ENCODE measurements around the gene MAP9. TPM values are rescaled to one million over a fixed set of nuclear protein-coding genes. Genes with fewer than 3 reads are reported as not detected.
A peak's percentile ranks its signal among the peaks of the same experiment; 100 is the strongest.

The MAP9 gene
- 6.6 and 9.2 TPM in 2 replicates for total RNA-seq (2012; rRNA removed)
- polyA plus RNA-seq (2012; rRNA removed) = 3.2 and 4.0 TPM in 2 replicates
- 0.37 and 0.58 TPM in 2 replicates for polyA plus RNA-seq (2012; cell fraction: cytosol; rRNA removed)
- polyA plus RNA-seq (2012; cell fraction: nucleus; rRNA removed; ENCODE audit: low replicate concordance) = 1.5 and 4.0 TPM in 2 replicates
- percentile 50 among the genes with signal in this experiment for Bru-seq, nascent RNA
- percentile 59 among the genes with signal in this experiment for BruChase-seq, experiment 1, labeled RNA remaining after a 6-hour chase
- BruChase-seq, experiment 2, labeled RNA remaining after a 2-hour chase = percentile 58 among the genes with signal in this experiment
- long read RNA-seq, partial matches to known transcripts = 8 of 20 reads
- long read RNA-seq, other reads (novel, unspliced or antisense) = 9 of 20 reads

DNA sequence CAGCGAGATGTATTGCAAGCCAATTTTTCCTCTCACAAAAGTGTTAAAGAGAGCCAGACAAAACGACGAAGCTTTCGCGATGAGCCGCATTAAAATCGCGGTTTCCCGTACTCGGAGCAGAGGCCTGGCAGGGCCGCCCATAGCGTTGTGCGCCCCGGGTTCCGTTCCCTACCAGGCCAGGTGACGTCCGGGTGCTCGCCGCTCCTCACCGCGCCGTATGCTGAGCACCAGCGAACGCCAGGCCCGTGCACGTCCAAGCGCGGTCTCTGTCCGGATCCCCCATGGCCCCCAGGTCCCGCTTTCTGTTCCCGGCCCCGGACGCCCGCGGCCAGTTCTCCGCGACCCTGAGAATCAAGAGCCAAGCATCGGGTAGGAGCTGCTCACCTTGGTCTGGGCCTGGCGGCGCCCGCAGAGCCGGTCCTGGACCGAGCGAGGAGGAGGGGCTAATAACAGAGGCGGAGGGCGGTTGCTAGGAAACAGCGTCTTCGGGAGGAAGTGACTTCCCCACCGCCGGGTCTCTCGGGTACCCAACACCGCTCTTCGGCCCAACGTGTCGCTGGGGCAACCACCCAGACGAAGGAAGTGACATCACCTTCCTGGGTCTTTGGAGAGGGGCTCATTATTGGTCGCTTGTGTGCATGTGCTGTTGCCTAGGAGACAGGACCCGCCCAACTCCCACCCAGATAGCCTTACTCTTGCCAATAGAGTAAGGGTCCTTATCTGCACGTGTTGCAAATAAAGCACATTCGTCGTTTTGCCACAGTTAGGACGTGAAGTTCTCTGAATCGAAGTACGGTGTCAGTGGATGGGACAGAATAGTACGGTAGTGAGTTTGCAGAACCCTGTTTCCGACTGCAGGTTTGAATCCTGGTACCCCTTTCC is at the start of gene MAP9:
MAP9 (minus strand) TSS at position 579 of the 882 bp plus-strand sequence. CDS start 1,115 bp downstream, outside the sequence.
- POLR2A ChIA-PET (ENCODE audit: unreplicated experiment) = no interaction called here
- intact Hi-C loops (cut with micrococcal nuclease) = no loop called here
- peak; percentile 96 for ATAC-seq (ENCODE audit: low read depth)
- TF ChIP-seq BHLHE40 (IDR thresholded peaks at IDR 0.05; ENCODE audit: low read depth, low read length) (peak; percentile 5; the same call in 1 of the 2 replicates), RFX5 (IDR thresholded peaks at IDR 0.05; ENCODE audit: low read depth, low read length) (peak; percentile 81), FOS (IDR thresholded peaks at IDR 0.05; ENCODE audit: low read depth, low read length) (no peak), SMC3 (IDR thresholded peaks at IDR 0.05; ENCODE audit: low read depth, low read length) (no peak), RCOR1 (IDR thresholded peaks at IDR 0.05; ENCODE audit: insufficient replicate concordance, low read length) (no peak), RAD21 (IDR thresholded peaks at IDR 0.05; ENCODE audit: low read length) (no peak), MAZ (IDR thresholded peaks at IDR 0.05; ENCODE audit: borderline replicate concordance, low read depth, low read length) (peak; percentile 29; the same call in 1 of the 2 replicates), POLR2A (IDR thresholded peaks at IDR 0.05; ENCODE audit: low read depth, low read length) (no peak; the same call in 1 of the 2 replicates), CEBPB (IDR thresholded peaks at IDR 0.05; ENCODE audit: low read depth, low read length) (no peak), ELK1 (IDR thresholded peaks at IDR 0.05; ENCODE audit: borderline replicate concordance, low read depth, low read length) (no peak), NFE2L2 (IDR thresholded peaks at IDR 0.05; ENCODE audit: low read depth, low read length) (no peak), MXI1 (IDR thresholded peaks at IDR 0.05; ENCODE audit: borderline replicate concordance, low read depth, low read length) (peak; percentile 15; the same call in 1 of the 2 replicates)
- TF ChIP-seq, protein P1, sequence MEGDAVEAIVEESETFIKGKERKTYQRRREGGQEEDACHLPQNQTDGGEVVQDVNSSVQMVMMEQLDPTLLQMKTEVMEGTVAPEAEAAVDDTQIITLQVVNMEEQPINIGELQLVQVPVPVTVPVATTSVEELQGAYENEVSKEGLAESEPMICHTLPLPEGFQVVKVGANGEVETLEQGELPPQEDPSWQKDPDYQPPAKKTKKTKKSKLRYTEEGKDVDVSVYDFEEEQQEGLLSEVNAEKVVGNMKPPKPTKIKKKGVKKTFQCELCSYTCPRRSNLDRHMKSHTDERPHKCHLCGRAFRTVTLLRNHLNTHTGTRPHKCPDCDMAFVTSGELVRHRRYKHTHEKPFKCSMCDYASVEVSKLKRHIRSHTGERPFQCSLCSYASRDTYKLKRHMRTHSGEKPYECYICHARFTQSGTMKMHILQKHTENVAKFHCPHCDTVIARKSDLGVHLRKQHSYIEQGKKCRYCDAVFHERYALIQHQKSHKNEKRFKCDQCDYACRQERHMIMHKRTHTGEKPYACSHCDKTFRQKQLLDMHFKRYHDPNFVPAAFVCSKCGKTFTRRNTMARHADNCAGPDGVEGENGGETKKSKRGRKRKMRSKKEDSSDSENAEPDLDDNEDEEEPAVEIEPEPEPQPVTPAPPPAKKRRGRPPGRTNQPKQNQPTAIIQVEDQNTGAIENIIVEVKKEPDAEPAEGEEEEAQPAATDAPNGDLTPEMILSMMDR (conservative IDR thresholded peaks at IDR 0.05; ENCODE audit: low read depth, low read length) = no peak

More for the DNA sequence above, at the start of gene MAP9:
- dilution Hi-C loops (cut with HindIII; ENCODE audit: low sequenced_read_pairs, unreplicated experiment) (no loop called here), in situ Hi-C loops (cut with MboI; ENCODE audit: low sequenced_read_pairs) (loop anchor here (10.0 kb wide), 1 partner anchor 392 kb away; no protein-coding TSS in a partner anchor)
- no peaks in the 10 kb centered on the region for H3K4me1 ChIP-seq (ENCODE audit: control insufficient read depth, insufficient read depth, low read length)
- H2AK5ac ChIP-seq (ENCODE audit: low read depth, low read length) = no peak within 1 kb of the TSS
- peak within 1 kb of the TSS; percentile 96 for H4K5ac ChIP-seq (ENCODE audit: low read depth, low read length)
- H3K36me3 ChIP-seq (ENCODE audit: control insufficient read depth, insufficient read depth, low read length) = peaks cover 2% of the 10 kb centered on the region; the same call in 1 of the 2 replicates
- peak within 1 kb of the TSS; percentile 92 for H2AFZ ChIP-seq (replicated peaks; ENCODE audit: low read length, poor library complexity)
- H3K4me2 ChIP-seq (ENCODE audit: low read depth, low read length) = peak within 1 kb of the TSS; percentile 95
- no peaks in the 10 kb centered on the region for H3K79me1 ChIP-seq (ENCODE audit: low read depth in 1 of 2, low read length in 2 of 2)
- H2AK9ac ChIP-seq (replicated peaks; ENCODE audit: low read depth, low read length, poor library complexity) = no peak within 1 kb of the TSS
- H2BK120ac ChIP-seq (ENCODE audit: low read depth, low read length) = no peak within 1 kb of the TSS
- H3K9me1 ChIP-seq (ENCODE audit: insufficient read depth, low read length) = peaks cover 2% of the 10 kb centered on the region; the same call in 1 of the 2 replicates
- H3K18ac ChIP-seq (ENCODE audit: low read depth, low read length) = peak within 1 kb of the TSS; percentile 56; the same call in 1 of the 2 replicates
- no peak within 1 kb of the TSS for H3K27ac ChIP-seq (ENCODE audit: insufficient read depth, low read length)
- peak within 1 kb of the TSS; percentile 72 for H3K14ac ChIP-seq (replicated peaks; ENCODE audit: low read depth, low read length)
- BruUV-seq (replicated peaks) = no TSS peak
- peak within 1 kb of the TSS; percentile 30 to 89 for H4K8ac ChIP-seq (ENCODE audit: low read depth in 2 of 2, low read length in 2 of 2)
- no peaks in the 10 kb centered on the region for H4K20me1 ChIP-seq (ENCODE audit: insufficient read depth, low read length)
- CTCF ChIA-PET = interaction anchor here (0.5 kb wide), 1 partner anchor 15 kb away, joined by 3 read pairs; no protein-coding TSS in a partner anchor
- H3K56ac ChIP-seq (ENCODE audit: extremely low read depth, insufficient read depth, low read length) = no peak within 1 kb of the TSS
- 0 out of 2 replicates have a peak within 1 kb of the TSS, but pooled peaks have one; percentile 29 for H4K91ac ChIP-seq (ENCODE audit: insufficient read depth, low read depth, low read length)
- H3K4me3 ChIP-seq (ENCODE audit: insufficient read depth, low read depth, low read length) = peak within 1 kb of the TSS; percentile 62
- no peak within 1 kb of the TSS for H2BK15ac ChIP-seq (ENCODE audit: low read depth, low read length)
- H2BK20ac ChIP-seq (ENCODE audit: low read depth, low read length) = no peak within 1 kb of the TSS
- H3K23ac ChIP-seq (ENCODE audit: low read depth, low read length) = peak within 1 kb of the TSS; percentile 46; the same call in 1 of the 2 replicates
- H3K4ac ChIP-seq (ENCODE audit: low read depth, low read length) = peak within 1 kb of the TSS; percentile 73
- H3K27me3 ChIP-seq (ENCODE audit: control insufficient read depth, insufficient read depth, low read length) = no peaks in the 10 kb centered on the region; the same call in 1 of the 2 replicates
- peak within 1 kb of the TSS; percentile 40 for H3K9ac ChIP-seq (ENCODE audit: low read depth, low read length)
- DNase-seq = peak; percentile 93
- H3K9me3 ChIP-seq (ENCODE audit: control insufficient read depth, insufficient read depth, low read length) = no peaks in the 10 kb centered on the region
- H2BK5ac ChIP-seq (ENCODE audit: low read depth, low read length, poor library complexity, severe bottlenecking) = no peak within 1 kb of the TSS
- 2% methylated on average over 33 of the region's 66 CpGs; no CpG with 5 or more reads in 1 of the 2 experiments for WGBS, 2 experiments (ENCODE audit: extremely low coverage in 2 of 2, insufficient read length in 1 of 2)
